HCT116 (cell line): Measurements from ENCODE around the gene TTR. TPM values are rescaled to one million over a fixed set of nuclear protein-coding genes. Genes with fewer than 3 reads are reported as not detected.

Source experiments
- ATAC-seq: fragments of 200-7000 bp; cut with Tn5 transposase; 2 replicates; pipeline ENCODE4 v1.9.1; 2020; ENCODE audit warnings: mild to moderate bottlenecking, moderate library complexity
- BruUV-seq: library from RNA; stranded (reverse); fragments of 400-500 nt; replicated peaks from 2 replicates; lab custom pipeline; 2021; lab: Mats Ljungman, UMichigan
- CTCF ChIA-PET: fragments of 300-600 bp; sonication (Branson Sonifier 250); formaldehyde crosslinking; loops from one replicate; lab custom pipeline; 2021; ENCODE audit warnings: antibody characterized with exemption; lab: Charles Lee
- POLR2A ChIA-PET: fragments of 300-600, 350-600 bp; sonication (Branson Sonifier 250); formaldehyde crosslinking; loops from one replicate; lab custom pipeline; 2021; ENCODE audit warnings: antibody characterized with exemption; lab: Charles Lee
- RAD21 ChIA-PET, 2 experiments: fragments of 300-600 bp; sonication (Branson Sonifier 250); formaldehyde crosslinking; loops; one replicate each; lab custom pipeline; 2023; ENCODE audit warnings: low total read pairs in 2 of 2; ENCODE audit not compliant: uncharacterized antibody in 2 of 2, unreplicated experiment in 2 of 2, low non-redundant PET in 1 of 2; lab: Charles Lee
- DNase-seq: peaks from one replicate; pipeline ENCODE4 v3.0.0-alpha.2; 2010; ENCODE audit warnings: low read depth, low spot score
- H2AFZ ChIP-seq: fragments of 200-600 bp; shearing (Covaris generic), sonication (generic); 2 replicates; pipeline ENCODE4 v1.6.1; 2017; ENCODE audit warnings: low read depth, mixed run types, mixed read lengths, antibody characterized with exemption, low read length; ENCODE audit not compliant: poor library complexity, severe bottlenecking
- H3K27ac ChIP-seq: 2 replicates; pipeline ENCODE4 v1.5.1; 2012; ENCODE audit warnings: low read depth, low read length
- H3K27me3 ChIP-seq: fragments of 200-600 bp; sonication (generic); 2 replicates; pipeline ENCODE4 v1.6.1; 2016; ENCODE audit warnings: mixed run types, low read length, mixed read lengths; ENCODE audit not compliant: insufficient read depth
- H3K36me3 ChIP-seq, 2 experiments: fragments of 200-500 bp in 1 of 2; fragments of 200-600 bp in 1 of 2; sonication (Bioruptor generic) in 1 of 2; sonication (generic) in 1 of 2; 2 replicates each; pipeline versions ENCODE4 v1.5.1 to v1.6.1; 2014 to 2016; ENCODE audit warnings: low read length in 2 of 2, inconsistent platforms in 1 of 2, mixed read lengths in 1 of 2, mixed run types in 1 of 2; ENCODE audit not compliant: insufficient read depth in 2 of 2, control insufficient read depth in 1 of 2
- H3K4me1 ChIP-seq, 2 experiments: fragments of 200-600 bp in 1 of 2; sonication (generic) in 1 of 2; 2 replicates each; pipeline versions ENCODE4 v1.5.1 to v1.6.1; 2012 to 2017; ENCODE audit warnings: low read length in 2 of 2, inconsistent platforms in 1 of 2, mild to moderate bottlenecking in 1 of 2, mixed read lengths in 1 of 2, mixed run types in 1 of 2, moderate library complexity in 1 of 2; ENCODE audit not compliant: insufficient read depth in 2 of 2, control insufficient read depth in 1 of 2
- H3K4me2 ChIP-seq: fragments of 200-600 bp; sonication (generic); 2 replicates; pipeline ENCODE4 v1.6.1; 2017; ENCODE audit warnings: mixed run types, low read length, mixed read lengths
- H3K4me3 ChIP-seq, 2 experiments: fragments of 200-600 bp in 1 of 2; sonication (generic) in 1 of 2; replicated peaks in 1 of 2; 2 replicates each; pipeline ENCODE4 v1.5.1; 2011 to 2016; ENCODE audit warnings: low read length in 2 of 2, control low read depth in 1 of 2, low read depth in 1 of 2, mild to moderate bottlenecking in 1 of 2, mixed read lengths in 1 of 2, mixed run types in 1 of 2
- H3K79me2 ChIP-seq: fragments of 200-600 bp; sonication (generic); 2 replicates; pipeline ENCODE4 v1.6.1; 2017; ENCODE audit warnings: mild to moderate bottlenecking, mixed run types, low read length, moderate library complexity, mixed read lengths; ENCODE audit not compliant: insufficient read depth
- H3K9ac ChIP-seq: fragments of 200-600 bp; sonication (generic); 2 replicates; pipeline ENCODE4 v1.6.1; 2016; ENCODE audit warnings: low read length, mixed read lengths
- H3K9me2 ChIP-seq: fragments of 200-600 bp; sonication (generic), shearing (Covaris generic); 2 replicates; pipeline ENCODE4 v1.6.1; 2017; ENCODE audit warnings: mixed run types, mild to moderate bottlenecking, moderate library complexity; ENCODE audit not compliant: insufficient read depth
- H3K9me3 ChIP-seq, 2 experiments: fragments of 200-500 bp in 1 of 2; fragments of 200-600 bp in 1 of 2; sonication (Bioruptor generic) in 1 of 2; sonication (generic) in 1 of 2; 2 replicates each; pipeline ENCODE4 v1.6.1; 2014 to 2017; ENCODE audit warnings: low read length in 2 of 2, mixed read lengths in 2 of 2, inconsistent platforms in 1 of 2, low read depth in 1 of 2, mild to moderate bottlenecking in 1 of 2, mixed run types in 1 of 2, moderate library complexity in 1 of 2; ENCODE audit not compliant: control insufficient read depth in 1 of 2, insufficient read depth in 1 of 2
- H4K20me1 ChIP-seq: fragments of 200-600 bp; sonication (generic), shearing (Covaris generic); 2 replicates; pipeline ENCODE4 v1.6.1; 2017; ENCODE audit warnings: mixed run types, mild to moderate bottlenecking, moderate library complexity; ENCODE audit not compliant: insufficient read depth
- CEBPB ChIP-seq: IDR thresholded peaks from 2 replicates; pipeline ENCODE4 v1.6.1; 2012; ENCODE audit warnings: low read depth
- CTCF ChIP-seq, 3 experiments: fragments of 200-600 bp in 1 of 3; sonication (generic) in 1 of 3; IDR thresholded peaks in 2 of 3; conservative IDR thresholded peaks in 1 of 3; 2 replicates each; pipeline ENCODE4 v1.5.1; 2012 to 2017; ENCODE audit warnings: low read depth in 2 of 3, low read length in 2 of 3, antibody characterized with exemption in 1 of 3, borderline replicate concordance in 1 of 3, control low read depth in 1 of 3, mild to moderate bottlenecking in 1 of 3, mixed read lengths in 1 of 3, mixed run types in 1 of 3, moderate library complexity in 1 of 3; ENCODE audit not compliant: insufficient read depth in 1 of 3
- EGR1 ChIP-seq: IDR thresholded peaks from 2 replicates; pipeline ENCODE4 v1.6.1; 2012; ENCODE audit warnings: low read depth
- FOSL1 ChIP-seq: IDR thresholded peaks from 2 replicates; pipeline ENCODE4 v1.6.1; 2012; ENCODE audit warnings: low read depth
- POLR2A ChIP-seq: IDR thresholded peaks from 2 replicates; pipeline ENCODE4 v1.7.0; 2011; ENCODE audit warnings: borderline replicate concordance; ENCODE audit not compliant: insufficient read depth, insufficient read length; ENCODE audit errors: extremely low read depth
- RAD21 ChIP-seq: IDR thresholded peaks from 2 replicates; pipeline ENCODE4 v1.6.1; 2012; ENCODE audit warnings: low read depth, mild to moderate bottlenecking
- REST ChIP-seq: IDR thresholded peaks from 2 replicates; pipeline ENCODE4 v1.6.1; 2012; ENCODE audit warnings: low read depth
- ZNF274 ChIP-seq: fragments of 200-500 bp; sonication (Bioruptor generic); IDR thresholded peaks from 2 replicates; pipeline ENCODE4 v1.6.1; 2014; ENCODE audit warnings: mild to moderate bottlenecking, low read depth, low read length, inconsistent platforms
- intact Hi-C: fragments of 100-400 bp; cut with micrococcal nuclease; formaldehyde crosslinking; loops from 2 replicates; pipeline ENCODE4 v1.10.0; 2022
- total RNA-seq: library from RNA; stranded (reverse); gene quantifications from one replicate; pipeline ENCODE4 v1.2.1, GENCODE V29; 2021; ENCODE audit not compliant: unreplicated experiment

TTR gene
- total RNA-seq, 1 experiment from 2014 or later: 1.2 TPM

GRCh38 chr18:31548853-31549252, 42.8 kb upstream of the TTR start:
- no TSS peak for BruUV-seq
- Histone ChIP-seq H3K27ac (no peak overlapping the region), H4K20me1 (no peaks in the 10 kb centered on the region), H3K79me2 (no peaks in the 10 kb centered on the region), H3K4me1 (no peaks in the 10 kb centered on the region), H3K9me3 (no peaks in the 10 kb centered on the region), H3K27me3 (no peaks in the 10 kb centered on the region), H2AFZ (no peak overlapping the region), H3K36me3 (peaks cover 9 to 22% of the 10 kb centered on the region in 2 experiments; a peak in 3 of 4 replicates), H3K9me2 (no peaks in the 10 kb centered on the region), H3K4me3 (no peak overlapping the region), H3K4me2 (no peak overlapping the region), H3K9ac (no peak overlapping the region)
- POLR2A ChIA-PET: no interaction called here
- CTCF ChIA-PET: interaction anchor here (0.7 to 1.5 kb wide), 2 partner anchors 124 to 173 kb away, joined by 3 to 5 read pairs; no protein-coding TSS in a partner anchor
- intact Hi-C loops: no loop called here
- ATAC-seq: no peak
- RAD21 ChIA-PET: interaction anchor here in 1 of 2 experiments (0.6 kb wide), 1 partner anchor 109 kb away, joined by 3 read pairs; no protein-coding TSS in a partner anchor
- TF ChIP-seq EGR1 (no peak), REST (no peak), ZNF274 (no peak), CEBPB (no peak), POLR2A (no peak), FOSL1 (no peak), CTCF (IDR thresholded peaks at IDR 0.05 in 2 of 3, conservative IDR thresholded peaks at IDR 0.05 in 1 of 3; ENCODE audit: borderline replicate concordance in 1 of 3, insufficient read depth in 1 of 3, low read depth in 2 of 3, low read length in 2 of 3) (no peak), RAD21 (no peak)
- no peak for DNase-seq
